ENCODE data around the gene ANLN.

- TF ChIP-seq POLR2A (IDR thresholded peaks at IDR 0.05; ENCODE audit: low read depth, low read length) (no peak), JUN (IDR thresholded peaks at IDR 0.05; ENCODE audit: borderline replicate concordance, insufficient read depth, insufficient read length, low read depth) (no peak), FOS (IDR thresholded peaks at IDR 0.05; ENCODE audit: borderline replicate concordance, insufficient read depth, low read length) (no peak)
- TF ChIP-seq, protein P1, sequence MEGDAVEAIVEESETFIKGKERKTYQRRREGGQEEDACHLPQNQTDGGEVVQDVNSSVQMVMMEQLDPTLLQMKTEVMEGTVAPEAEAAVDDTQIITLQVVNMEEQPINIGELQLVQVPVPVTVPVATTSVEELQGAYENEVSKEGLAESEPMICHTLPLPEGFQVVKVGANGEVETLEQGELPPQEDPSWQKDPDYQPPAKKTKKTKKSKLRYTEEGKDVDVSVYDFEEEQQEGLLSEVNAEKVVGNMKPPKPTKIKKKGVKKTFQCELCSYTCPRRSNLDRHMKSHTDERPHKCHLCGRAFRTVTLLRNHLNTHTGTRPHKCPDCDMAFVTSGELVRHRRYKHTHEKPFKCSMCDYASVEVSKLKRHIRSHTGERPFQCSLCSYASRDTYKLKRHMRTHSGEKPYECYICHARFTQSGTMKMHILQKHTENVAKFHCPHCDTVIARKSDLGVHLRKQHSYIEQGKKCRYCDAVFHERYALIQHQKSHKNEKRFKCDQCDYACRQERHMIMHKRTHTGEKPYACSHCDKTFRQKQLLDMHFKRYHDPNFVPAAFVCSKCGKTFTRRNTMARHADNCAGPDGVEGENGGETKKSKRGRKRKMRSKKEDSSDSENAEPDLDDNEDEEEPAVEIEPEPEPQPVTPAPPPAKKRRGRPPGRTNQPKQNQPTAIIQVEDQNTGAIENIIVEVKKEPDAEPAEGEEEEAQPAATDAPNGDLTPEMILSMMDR (IDR thresholded peaks at IDR 0.05; ENCODE audit: extremely low read depth in 1 of 2, insufficient read depth in 1 of 2, low read depth in 1 of 2, low read length in 2 of 2), result peak; percentile 38 to 53
Measured at GRCh38 chr7:36487756-36488336, 98.2 kb downstream of the ANLN start.

All from endothelial cell of umbilical vein (primary cell).